HEK293 (cell line): Measurements from ENCODE around the gene C9orf85.

Experiments used
- ZNF398 ChIP-seq: fragments of 450-650 bp; formaldehyde crosslinking; IDR thresholded peaks from 2 replicates; pipeline ENCODE4 v1.5.1; 2017; ENCODE audit warnings: missing biosample characterization, missing genetic modification characterization
- ZNF530 ChIP-seq: fragments of 450-650 bp; formaldehyde crosslinking; IDR thresholded peaks from 2 replicates; pipeline ENCODE4 v1.5.1; 2016; ENCODE audit warnings: low read depth, missing biosample characterization, missing genetic modification characterization

DNA sequence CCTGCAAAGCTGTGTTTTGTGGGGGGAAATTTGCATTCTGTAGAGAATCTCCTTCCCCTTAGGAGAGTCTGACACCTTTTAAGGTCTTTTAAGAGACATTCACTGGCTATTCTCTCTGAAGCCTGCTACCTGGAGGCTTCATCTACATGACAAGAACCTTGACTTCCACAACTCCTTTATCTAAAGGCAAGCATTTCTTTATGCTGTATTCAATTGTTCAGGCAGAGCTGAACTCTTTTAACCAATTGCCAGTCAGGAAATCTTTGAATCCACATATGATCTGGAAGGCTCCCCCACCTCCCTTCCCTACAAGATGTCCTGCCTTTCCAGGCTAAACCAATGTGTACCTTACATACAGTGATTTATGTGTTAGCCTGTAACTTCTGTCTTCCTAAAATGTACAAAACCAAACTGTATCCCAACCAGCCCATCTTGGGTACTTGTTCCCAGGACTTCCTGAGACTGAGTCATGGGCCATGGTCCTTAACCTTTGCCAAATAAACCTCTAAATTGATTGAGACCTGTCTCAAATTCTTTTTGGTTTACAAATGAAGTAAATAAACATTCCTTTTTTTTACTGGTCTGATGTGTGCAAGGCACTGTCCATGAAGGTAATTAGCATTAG lies 9.9 kb downstream of the C9orf85 start:
- TF ChIP-seq ZNF398 (tag by site-specific recombination) (no peak), ZNF530 (tag by site-specific recombination) (no peak)
